ENCODE results near the gene NLRC3.

NLRC3 gene

DNA sequence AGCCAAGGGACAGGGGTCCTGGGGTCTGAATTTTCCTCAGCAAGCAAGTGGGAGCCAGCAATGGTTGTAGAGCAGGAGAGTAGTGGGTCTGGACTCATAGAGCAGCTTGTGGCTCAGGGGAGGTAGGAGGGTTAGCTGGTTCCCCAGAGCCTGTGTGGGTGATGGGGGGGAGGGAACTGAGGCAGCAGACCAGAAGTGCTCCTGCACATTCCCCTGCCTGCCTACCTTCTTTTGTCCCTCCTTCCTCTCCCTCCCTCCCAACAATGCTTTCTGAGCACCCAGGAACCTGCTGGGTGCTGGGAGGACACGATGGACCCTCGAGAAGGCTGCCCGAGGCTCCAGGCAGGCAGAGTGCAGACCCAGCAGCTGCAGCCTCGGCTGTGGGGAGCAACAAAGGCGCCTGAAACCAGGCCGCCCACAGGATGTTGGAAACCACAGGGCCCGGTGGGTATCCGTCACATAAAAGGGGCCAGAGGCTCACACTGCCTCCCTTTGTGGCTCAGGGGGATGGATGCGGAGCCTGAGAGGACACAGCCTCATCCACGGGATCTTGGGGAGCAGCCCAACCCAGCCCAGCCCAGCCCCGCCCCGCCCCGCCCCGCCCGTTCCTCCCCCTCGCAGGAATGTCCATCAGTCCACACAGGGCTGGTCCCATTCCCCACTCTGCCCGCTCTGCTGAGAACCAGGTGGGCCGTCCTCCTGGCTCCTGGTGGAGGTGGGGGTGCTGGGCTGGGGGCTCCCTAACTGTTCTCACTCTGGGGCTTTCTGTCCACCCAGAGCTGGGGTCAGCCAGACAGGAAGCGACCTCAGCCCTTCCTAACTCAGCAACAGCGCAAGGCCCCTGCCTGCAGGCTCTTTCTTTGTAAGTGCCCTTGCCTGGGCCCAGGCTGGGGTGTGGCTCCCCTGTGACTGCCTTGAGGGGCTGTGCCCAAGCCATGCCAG, 1.7 kb upstream of the NLRC3 start:
- peak; percentile 44 for DNase-seq

DNA sequence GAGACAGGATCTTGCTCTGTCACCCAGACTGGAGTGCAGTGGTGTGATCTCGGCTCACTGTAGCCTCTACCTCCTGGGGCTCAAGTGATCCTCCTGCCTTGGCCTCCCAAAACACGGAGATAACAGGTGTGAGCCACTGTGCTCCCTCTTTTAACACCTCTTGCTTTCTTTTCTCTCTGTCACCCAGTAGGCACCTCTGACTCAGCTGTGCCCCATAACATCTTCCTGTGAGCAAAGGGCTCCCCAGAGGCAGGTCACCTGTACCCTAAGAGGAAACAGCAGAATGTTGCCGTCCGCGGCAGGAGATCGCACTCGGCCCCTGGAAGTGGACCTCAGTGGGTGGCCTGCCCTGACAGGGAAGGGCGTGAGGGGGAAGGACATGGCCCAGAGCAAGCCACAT, 918 bp upstream of the NLRC3 start:
- peak; percentile 27 for DNase-seq

DNA sequence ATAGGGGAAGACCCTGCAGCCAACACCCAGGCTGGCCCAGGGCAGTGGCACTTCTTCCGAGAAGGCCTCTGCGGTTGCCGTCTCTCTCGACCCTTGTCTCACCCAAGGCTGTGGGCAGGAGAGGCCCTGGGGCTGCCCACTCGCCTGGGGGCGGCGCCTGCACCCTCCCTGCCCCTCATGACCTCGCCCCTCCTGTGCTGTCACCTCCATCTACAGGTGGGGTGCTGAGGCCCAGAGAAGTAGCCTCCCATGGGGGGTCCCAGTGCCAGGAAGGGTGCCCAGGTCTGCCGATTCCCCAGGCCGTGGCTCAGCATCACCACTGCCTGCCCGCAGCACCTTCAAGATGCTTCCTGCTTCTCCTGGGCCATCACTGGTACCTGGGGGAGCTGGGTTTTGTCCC, 992 bp downstream of the NLRC3 start:
- DNase-seq, result peak; percentile 20

GRCh38 chr16:3575491-3575890, 1.7 kb downstream of the NLRC3 start:
- no peak for DNase-seq

GRCh38 chr16:3574195-3574594, 3.0 kb downstream of the NLRC3 start:
- DNase-seq, result no peak

DNA sequence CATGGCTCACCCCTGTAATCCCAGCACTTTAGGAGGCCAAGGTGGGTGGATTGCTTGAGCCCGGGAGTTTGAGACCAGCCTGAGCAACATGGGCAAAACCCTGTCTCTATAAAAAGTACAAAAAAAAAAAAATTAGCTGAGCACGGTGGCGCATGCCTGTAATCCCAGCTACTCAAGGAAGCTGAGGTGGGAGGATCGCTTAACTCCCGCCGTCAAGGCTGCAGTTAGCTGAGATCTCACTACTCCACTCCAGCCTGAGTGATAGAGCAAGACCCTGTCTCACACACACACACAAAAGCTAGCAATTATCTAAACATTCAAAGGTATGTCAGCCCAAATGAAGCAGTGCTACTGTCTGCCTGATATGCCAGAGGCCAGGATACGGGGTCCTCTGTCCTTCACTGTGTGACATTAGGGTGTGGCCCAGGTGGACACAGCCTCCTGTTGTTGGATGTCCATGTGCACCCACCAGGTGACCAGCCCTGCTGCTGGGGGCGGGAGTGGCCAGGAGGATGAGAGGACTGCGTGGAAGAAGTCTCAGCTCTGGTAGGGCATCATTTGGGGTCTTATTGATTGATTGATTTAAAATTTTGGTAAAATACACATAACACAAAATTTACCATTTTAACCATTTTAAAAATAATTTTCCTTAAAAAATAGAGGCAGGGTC, 3.9 kb downstream of the NLRC3 start:
- no peak for DNase-seq

GRCh38 chr16:3570420-3571062, 6.7 kb downstream of the NLRC3 start:
- no peak for DNase-seq

GRCh38 chr16:3569851-3570250, 7.4 kb downstream of the NLRC3 start:
- no peak for DNase-seq

DNA sequence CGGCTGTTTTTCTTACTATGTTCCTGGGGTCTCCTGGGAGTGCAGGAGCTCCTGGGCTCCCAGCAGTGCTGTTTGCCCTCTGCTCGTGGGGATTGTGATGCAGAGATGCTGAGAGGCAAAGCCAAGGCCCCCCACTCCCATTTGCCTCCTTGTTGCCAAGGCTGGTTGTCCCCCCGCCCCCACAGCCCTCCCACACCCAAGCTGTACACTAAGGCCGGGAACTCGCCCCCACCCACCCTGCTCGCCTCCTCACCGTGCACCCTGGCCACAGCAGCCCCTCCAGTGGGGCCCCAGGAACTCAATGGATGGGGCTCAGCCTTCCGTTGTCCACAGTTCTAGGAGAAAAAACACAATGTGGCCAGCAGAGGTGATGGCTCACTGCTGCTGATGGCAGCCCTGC, 10.2 kb downstream of the NLRC3 start:
- no peak for DNase-seq

DNA sequence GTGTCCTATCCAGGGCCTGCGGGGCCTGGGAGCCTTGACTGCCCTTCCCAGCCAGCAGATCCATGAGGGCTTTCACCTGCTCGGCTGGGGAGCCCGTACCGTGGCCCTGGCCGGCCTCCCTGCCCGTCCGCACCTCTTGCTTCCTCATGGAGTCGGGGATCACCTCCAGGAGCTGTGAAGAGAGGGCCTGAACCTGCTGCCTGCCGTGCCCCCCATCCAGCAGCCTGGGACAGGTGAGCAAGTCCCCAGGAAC, 12.4 kb downstream of the NLRC3 start:
- DNase-seq, result no peak

DNA sequence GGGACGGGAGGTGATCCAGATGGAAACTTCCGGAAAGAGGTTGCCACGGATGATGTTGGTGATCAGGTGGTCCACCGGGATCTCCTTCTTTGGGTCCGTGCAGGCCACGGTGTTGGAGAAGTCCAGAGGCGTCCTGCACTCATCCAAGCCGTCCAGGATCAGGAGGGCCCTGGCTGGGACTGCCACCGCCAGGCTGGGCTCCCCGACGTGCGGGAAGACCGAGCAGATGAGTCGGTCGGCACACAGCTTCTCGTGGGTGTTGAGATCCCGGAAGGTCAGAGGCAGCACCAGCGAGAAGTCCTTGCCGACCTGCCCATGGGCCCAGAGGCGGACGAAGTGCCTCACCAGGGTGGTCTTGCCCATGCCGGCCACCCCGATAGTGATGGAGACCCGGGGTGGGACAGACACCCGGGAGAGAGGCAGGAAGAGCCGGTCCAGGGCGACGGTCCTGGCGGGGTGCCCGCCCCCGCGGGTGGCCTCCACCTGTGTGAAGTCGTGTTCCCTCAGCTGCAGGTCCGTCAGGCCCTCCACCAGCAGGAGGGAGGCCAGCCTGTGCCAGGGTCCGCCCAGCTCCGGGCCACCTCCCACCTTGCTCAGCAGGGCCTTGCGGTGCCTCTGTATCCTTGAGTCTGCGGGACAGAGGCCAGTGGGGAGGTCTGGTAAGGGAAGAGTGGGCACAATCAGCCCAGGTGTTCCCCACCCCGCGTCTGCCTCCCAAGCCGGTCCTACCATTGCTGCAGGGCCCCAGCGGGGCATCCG, 12.9 kb downstream of the NLRC3 start:
- DNase-seq, result no peak

DNA sequence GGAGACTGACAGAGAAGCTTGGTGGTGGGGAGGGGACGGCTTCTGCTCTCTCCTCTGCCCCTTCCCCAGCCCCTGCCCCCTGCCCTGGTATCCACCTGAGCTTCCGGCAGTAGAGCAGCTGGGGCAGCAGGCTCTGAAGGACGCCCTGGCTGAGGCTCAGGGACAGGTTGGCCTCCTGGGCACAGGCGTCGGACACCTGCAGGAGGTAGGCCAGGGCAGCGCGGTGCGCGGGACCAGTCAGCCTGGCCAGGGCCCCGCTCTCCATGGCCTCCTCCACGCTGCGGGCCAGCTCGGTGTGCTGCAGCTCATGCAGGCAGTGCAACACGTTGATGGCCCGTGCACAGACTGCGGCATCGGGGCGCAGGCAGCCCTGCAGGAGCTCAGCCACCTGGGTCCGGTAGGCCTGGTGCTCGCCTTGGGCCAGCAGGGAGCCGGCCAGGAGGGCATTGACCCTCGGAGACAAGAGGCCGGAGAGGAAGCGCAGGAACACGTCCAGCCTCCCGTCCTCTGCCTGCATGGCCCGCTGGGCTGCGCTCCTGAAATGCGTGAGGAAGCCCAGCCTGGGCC, 14.2 kb downstream of the NLRC3 start:
- no peak for DNase-seq

GRCh38 chr16:3561626-3562025, 15.6 kb downstream of the NLRC3 start:
- no peak for DNase-seq

DNA sequence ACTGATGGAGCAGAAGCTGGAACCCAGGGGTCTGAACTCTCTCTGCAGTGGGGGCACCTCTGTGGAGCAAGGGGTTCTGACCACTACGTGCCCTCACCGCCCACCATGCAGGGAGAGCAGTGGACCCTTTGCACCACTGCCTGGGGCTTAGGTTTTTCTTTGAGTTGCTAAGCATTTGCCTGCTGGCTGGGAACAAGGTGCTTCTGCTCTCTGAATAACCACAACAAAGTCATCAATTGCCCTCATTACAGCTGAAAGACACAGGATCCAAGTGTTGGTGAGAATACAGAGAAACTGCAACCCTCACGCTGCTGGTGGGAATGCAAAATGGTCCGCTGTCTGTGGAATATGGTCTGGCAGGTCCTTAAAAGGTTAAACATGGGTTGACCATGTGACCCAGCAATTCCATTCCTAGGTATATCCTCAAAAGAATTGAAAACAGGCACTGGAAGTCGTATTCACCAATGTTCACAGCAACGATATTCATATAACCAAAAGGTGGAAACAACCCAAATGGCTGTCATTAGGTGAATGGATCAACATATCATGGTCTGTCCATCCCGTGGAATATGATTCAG, 22.8 kb downstream of the NLRC3 start:
- DNase-seq, result no peak

GRCh38 chr16:3553138-3553923, 23.9 kb downstream of the NLRC3 start:
- DNase-seq, result no peak

- DNase-seq, result no peak
These were observed 26.1 kb downstream of the NLRC3 start for GRCh38 chr16:3550851-3551847.

DNA sequence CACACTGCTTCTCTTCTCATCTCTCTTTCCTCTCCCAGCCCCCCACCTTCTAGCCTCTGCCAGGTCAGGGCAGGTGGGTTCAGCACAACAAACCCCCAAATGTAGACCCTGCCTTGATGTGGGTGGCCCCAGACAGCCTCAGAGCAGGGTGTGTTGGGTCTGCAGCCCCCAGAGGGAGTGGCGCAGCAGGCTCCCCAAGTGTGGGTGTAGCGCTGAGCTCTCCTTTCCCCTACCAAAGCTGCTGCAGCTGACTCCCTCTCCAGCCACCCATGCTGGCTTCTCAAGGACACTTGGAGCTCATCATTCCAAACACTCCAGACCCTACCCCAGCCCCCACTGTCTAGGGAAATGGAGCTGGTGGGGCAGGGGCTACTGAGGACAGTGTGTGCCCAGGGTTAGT, 27.3 kb downstream of the NLRC3 start:
- DNase-seq, result no peak

DNA sequence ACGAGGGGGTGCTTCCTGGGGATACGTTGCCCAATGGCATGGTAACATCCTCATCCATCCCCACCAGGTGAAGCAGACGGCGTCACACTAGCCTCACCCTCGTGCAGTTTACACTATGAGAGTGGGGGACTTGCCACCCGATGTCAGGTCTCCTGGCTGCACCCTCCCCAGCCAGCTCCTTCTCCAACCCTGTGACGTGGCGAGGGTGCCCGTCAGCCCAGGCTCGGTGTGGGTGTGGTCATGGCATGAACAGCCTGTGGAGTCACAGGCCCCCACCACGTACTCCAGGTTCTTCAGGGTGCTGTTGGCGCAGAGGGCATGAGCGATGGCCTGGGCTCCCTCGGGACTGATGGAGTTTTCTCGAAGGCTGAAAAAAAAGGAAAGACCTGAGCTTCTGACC, 28.3 kb downstream of the NLRC3 start:
- no peak for DNase-seq

GRCh38 chr16:3548445-3548844, 28.8 kb downstream of the NLRC3 start:
- DNase-seq, result no peak

DNA sequence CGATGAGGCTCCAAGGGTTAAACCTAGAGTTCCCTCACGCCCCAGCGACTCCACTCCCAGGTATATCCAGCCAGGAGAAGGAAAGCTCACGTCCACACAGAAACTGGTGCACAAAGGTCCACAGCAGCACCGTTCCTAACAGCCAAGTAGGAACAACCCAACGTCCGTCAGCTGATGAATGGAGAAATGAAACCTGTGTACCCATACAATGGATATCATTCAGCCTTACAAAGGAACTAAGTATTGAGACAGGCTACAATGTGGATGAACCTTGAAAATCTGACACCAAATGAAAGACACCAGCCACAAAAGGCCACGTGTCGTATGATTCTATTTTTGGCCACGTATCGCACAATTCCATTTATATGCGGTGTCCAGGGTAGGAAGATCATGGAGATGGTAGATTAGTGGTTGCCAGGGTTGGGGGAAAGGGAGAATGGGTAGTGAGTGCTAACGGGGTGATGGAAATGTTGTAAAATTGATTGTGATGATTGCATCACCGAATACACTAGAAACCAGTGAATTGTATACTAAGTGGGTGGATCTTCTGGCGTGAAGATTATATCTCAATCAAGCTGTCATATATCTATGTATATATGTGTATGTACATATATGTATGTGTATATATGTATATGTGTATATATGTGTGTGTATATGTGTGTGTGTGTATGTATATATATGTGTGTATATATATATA, 30.1 kb downstream of the NLRC3 start:
- DNase-seq, result no peak
